Measurements from ENCODE around the gene CTIF.

The CTIF gene

GRCh38 chr18:48668466-48669179, 129.8 kb downstream of the CTIF start:
- Histone ChIP-seq H3K4me3 (ENCODE audit: insufficient read depth, low read length, poor library complexity, severe bottlenecking) (no peak overlapping the region), H3K4me2 (ENCODE audit: low read depth, low read length, poor library complexity, severe bottlenecking) (no peak overlapping the region)

GRCh38 chr18:48669180-48669675, 130.4 kb downstream of the CTIF start:
- TF ChIP-seq CTCF (IDR thresholded peaks at IDR 0.05; ENCODE audit: insufficient read depth, low read length, poor library complexity, severe bottlenecking) (no peak), EZH2phosphoT487 (conservative IDR thresholded peaks at IDR 0.05; ENCODE audit: low read length) (no peak)
- no peak overlapping the region for H2AFZ ChIP-seq (ENCODE audit: low read depth, low read length, severe bottlenecking)

More at GRCh38 chr18:48668466-48669179, 129.8 kb downstream of the CTIF start:
- Histone ChIP-seq H3K79me2 (ENCODE audit: insufficient read depth, low read length) (no peaks in the 10 kb centered on the region), H3K36me3 (ENCODE audit: low read length) (no peaks in the 10 kb centered on the region), H2AFZ (ENCODE audit: low read depth, low read length, severe bottlenecking) (no peak overlapping the region), H3K9me3 (ENCODE audit: insufficient read depth, low read length) (no peaks in the 10 kb centered on the region), H4K20me1 (ENCODE audit: low read depth, low read length) (no peaks in the 10 kb centered on the region), H3K9me2 (replicated peaks; ENCODE audit: insufficient read depth, low read length) (no peaks in the 10 kb centered on the region), H3F3A (ENCODE audit: insufficient read depth) (no peaks in the 10 kb centered on the region), H3K27me3 (ENCODE audit: low read length) (no peaks in the 10 kb centered on the region), H3K27ac (ENCODE audit: low read depth, low read length) (no peak overlapping the region), H3K9ac (ENCODE audit: low read length) (no peak overlapping the region)
- peak; percentile 17 for TF ChIP-seq CTCF (IDR thresholded peaks at IDR 0.05; ENCODE audit: insufficient read depth, low read length, poor library complexity, severe bottlenecking)
- TF ChIP-seq EZH2phosphoT487 (conservative IDR thresholded peaks at IDR 0.05; ENCODE audit: low read length), result no peak

GRCh38 chr18:48669991-48670750, 131.3 kb downstream of the CTIF start:
- TF ChIP-seq CTCF (IDR thresholded peaks at IDR 0.05; ENCODE audit: insufficient read depth, low read length, poor library complexity, severe bottlenecking), result no peak
- no peak for TF ChIP-seq EZH2phosphoT487 (conservative IDR thresholded peaks at IDR 0.05; ENCODE audit: low read length)
- Histone ChIP-seq H3F3A (ENCODE audit: insufficient read depth) (no peaks in the 10 kb centered on the region), H4K20me1 (ENCODE audit: low read depth, low read length) (no peaks in the 10 kb centered on the region), H3K9me3 (ENCODE audit: insufficient read depth, low read length) (no peaks in the 10 kb centered on the region), H3K27me3 (ENCODE audit: low read length) (no peaks in the 10 kb centered on the region), H2AFZ (ENCODE audit: low read depth, low read length, severe bottlenecking) (no peak overlapping the region), H3K4me2 (ENCODE audit: low read depth, low read length, poor library complexity, severe bottlenecking) (no peak overlapping the region), H3K36me3 (ENCODE audit: low read length) (no peaks in the 10 kb centered on the region), H3K9me2 (replicated peaks; ENCODE audit: insufficient read depth, low read length) (no peaks in the 10 kb centered on the region), H3K9ac (ENCODE audit: low read length) (no peak overlapping the region), H3K27ac (ENCODE audit: low read depth, low read length) (no peak overlapping the region), H3K79me2 (ENCODE audit: insufficient read depth, low read length) (no peaks in the 10 kb centered on the region), H3K4me3 (ENCODE audit: insufficient read depth, low read length, poor library complexity, severe bottlenecking) (no peak overlapping the region)

More at GRCh38 chr18:48669180-48669675, 130.4 kb downstream of the CTIF start:
- Histone ChIP-seq H4K20me1 (ENCODE audit: low read depth, low read length) (no peaks in the 10 kb centered on the region), H3K4me2 (ENCODE audit: low read depth, low read length, poor library complexity, severe bottlenecking) (no peak overlapping the region), H3K9me2 (replicated peaks; ENCODE audit: insufficient read depth, low read length) (no peaks in the 10 kb centered on the region), H3K36me3 (ENCODE audit: low read length) (no peaks in the 10 kb centered on the region), H3F3A (ENCODE audit: insufficient read depth) (no peaks in the 10 kb centered on the region), H3K4me3 (ENCODE audit: insufficient read depth, low read length, poor library complexity, severe bottlenecking) (no peak overlapping the region), H3K9me3 (ENCODE audit: insufficient read depth, low read length) (no peaks in the 10 kb centered on the region), H3K27ac (ENCODE audit: low read depth, low read length) (no peak overlapping the region), H3K27me3 (ENCODE audit: low read length) (no peaks in the 10 kb centered on the region), H3K9ac (ENCODE audit: low read length) (no peak overlapping the region), H3K79me2 (ENCODE audit: insufficient read depth, low read length) (no peaks in the 10 kb centered on the region)
